ENCODE results near the gene TMEM60. TPM values are rescaled to one million over a fixed set of nuclear protein-coding genes. Genes with fewer than 3 reads are reported as not detected.
"Not testable (repeated sequence)": the region's sequence is repeated elsewhere in the genome, so short reads cannot be mapped to it uniquely, and the experiment has no call there.

Gene TMEM60
- total RNA-seq, 3 donors from 2014 or later (not counting 1 experiment from before 2014, with no cell fraction given), result 3.4 to 5.2 (median 3.9) TPM

DNA sequence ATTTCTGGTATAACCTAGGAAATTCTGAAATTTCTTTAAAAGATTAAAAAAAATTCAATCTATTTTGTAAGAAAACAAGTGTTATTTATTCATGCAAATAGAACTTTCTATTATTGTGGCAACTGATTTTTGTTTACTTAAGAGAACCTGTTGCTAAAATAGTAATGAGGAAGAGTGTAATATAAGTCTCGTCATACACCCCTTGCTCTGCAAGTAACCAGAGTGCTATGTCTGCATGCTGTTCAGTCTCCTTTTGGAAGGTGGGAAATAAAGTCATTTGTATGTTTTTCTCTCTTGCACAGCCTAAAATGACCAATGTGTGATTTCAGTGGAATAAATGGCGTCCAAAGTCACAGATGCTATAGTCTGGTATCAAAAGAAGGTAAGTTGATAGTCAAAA lies 41.7 kb upstream of the TMEM60 start:
- Mint-ChIP-seq H3K36me3 (no peaks in the 10 kb centered on the region), H3K27ac (no peak overlapping the region), H3K4me3 (no peak overlapping the region), H3K27me3 (ENCODE audit: low read depth in 2 of 2) (no peaks in the 10 kb centered on the region), H3K4me1 (peaks cover 9 to 13% of the 10 kb centered on the region in 2 donors), H3K9me3 (peaks cover 0 to 2% of the 10 kb centered on the region in 2 donors)
- Histone ChIP-seq H3K27ac (ENCODE audit: low read length) (no peak overlapping the region), H3K27me3 (ENCODE audit: control insufficient read depth, insufficient read depth, low read length) (no peaks in the 10 kb centered on the region), H3K4me3 (ENCODE audit: low read length) (no peak overlapping the region), H3K9me3 (ENCODE audit: control insufficient read depth, insufficient read depth, low read length) (no peaks in the 10 kb centered on the region), H3K36me3 (ENCODE audit: control insufficient read depth, insufficient read depth, low read length) (no peaks in the 10 kb centered on the region), H3K4me1 (ENCODE audit: control insufficient read depth, insufficient read depth, low read length) (no peaks in the 10 kb centered on the region)
- TF ChIP-seq, protein P1, sequence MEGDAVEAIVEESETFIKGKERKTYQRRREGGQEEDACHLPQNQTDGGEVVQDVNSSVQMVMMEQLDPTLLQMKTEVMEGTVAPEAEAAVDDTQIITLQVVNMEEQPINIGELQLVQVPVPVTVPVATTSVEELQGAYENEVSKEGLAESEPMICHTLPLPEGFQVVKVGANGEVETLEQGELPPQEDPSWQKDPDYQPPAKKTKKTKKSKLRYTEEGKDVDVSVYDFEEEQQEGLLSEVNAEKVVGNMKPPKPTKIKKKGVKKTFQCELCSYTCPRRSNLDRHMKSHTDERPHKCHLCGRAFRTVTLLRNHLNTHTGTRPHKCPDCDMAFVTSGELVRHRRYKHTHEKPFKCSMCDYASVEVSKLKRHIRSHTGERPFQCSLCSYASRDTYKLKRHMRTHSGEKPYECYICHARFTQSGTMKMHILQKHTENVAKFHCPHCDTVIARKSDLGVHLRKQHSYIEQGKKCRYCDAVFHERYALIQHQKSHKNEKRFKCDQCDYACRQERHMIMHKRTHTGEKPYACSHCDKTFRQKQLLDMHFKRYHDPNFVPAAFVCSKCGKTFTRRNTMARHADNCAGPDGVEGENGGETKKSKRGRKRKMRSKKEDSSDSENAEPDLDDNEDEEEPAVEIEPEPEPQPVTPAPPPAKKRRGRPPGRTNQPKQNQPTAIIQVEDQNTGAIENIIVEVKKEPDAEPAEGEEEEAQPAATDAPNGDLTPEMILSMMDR (IDR thresholded peaks at IDR 0.05), result no peak
- intact Hi-C loops (cut with micrococcal nuclease), result no loop called here
- DNase-seq (no peak), ATAC-seq (no peak)
- WGBS (ENCODE audit: insufficient coverage), result 90% methylated on average over 2 of the region's 2 CpGs

DNA sequence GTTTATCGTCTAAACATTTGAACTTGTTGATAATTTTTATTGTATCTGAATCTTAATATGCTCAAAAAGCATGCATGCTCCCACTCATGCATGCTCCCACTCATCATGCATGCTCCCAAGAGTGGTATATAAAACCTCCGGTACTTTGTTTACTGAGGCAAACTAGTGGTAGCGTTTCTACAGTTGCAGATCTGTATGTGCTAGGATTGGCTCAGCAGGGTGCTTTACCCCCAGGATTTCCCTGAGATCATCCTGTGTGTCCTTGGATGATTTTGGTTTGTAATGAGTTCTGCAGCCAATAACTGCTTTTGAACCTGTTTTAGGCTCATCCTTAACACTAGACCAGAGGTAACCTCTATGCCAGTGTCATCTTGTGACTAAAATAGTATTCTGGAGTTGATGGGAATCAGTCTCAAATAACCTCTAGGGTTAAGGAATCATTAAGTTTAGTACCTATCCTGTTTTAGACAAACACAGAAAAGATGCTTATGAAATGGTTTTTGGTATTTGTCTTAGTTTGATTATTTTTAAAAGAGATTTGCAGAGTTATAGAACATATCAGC lies 40.8 kb upstream of the TMEM60 start:
- peaks cover 18 to 22% of the 10 kb centered on the region in 2 donors for H3K4me1 Mint-ChIP-seq
- H3K27me3 Mint-ChIP-seq (ENCODE audit: low read depth in 2 of 2), result no peaks in the 10 kb centered on the region
- H3K27ac Mint-ChIP-seq, result no peak overlapping the region
- no peak overlapping the region for H3K4me3 Mint-ChIP-seq
- Histone ChIP-seq H3K4me3 (ENCODE audit: low read length) (no peak overlapping the region), H3K4me1 (ENCODE audit: control insufficient read depth, insufficient read depth, low read length) (peaks cover 2% of the 10 kb centered on the region), H3K9me3 (ENCODE audit: control insufficient read depth, insufficient read depth, low read length) (no peaks in the 10 kb centered on the region), H3K27me3 (ENCODE audit: control insufficient read depth, insufficient read depth, low read length) (no peaks in the 10 kb centered on the region), H3K36me3 (ENCODE audit: control insufficient read depth, insufficient read depth, low read length) (no peaks in the 10 kb centered on the region), H3K27ac (ENCODE audit: low read length) (no peak overlapping the region)
- TF ChIP-seq, protein P1 (IDR thresholded peaks at IDR 0.05), result no peak
- peaks cover 0 to 2% of the 10 kb centered on the region in 2 donors for H3K9me3 Mint-ChIP-seq
- DNase-seq (no peak), ATAC-seq (no peak)
- 94% methylated on average over 3 of the region's 3 CpGs for WGBS (ENCODE audit: insufficient coverage)
- intact Hi-C loops (cut with micrococcal nuclease), result no loop called here
- no peaks in the 10 kb centered on the region for H3K36me3 Mint-ChIP-seq

DNA sequence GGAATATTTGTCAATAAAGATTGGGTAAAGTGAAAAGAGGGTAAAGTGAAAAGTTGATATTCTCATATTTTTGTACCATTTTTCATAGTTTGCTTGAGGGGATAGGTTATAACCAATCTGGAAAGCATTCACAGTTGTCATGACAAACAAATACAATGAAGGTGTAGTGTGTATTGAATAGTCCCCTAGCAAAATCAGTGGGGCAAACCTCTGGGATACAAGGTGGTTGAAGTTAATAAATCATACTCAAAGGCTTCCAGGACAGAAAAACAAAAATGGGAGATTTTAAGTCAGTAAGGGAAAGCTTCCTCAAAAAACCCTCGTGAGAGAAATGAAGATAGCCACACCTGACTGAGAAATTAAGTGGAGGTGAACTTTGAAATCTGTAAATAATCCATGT lies 39.7 kb upstream of the TMEM60 start:
- ATAC-seq, result no peak
- Histone ChIP-seq H3K9me3 (ENCODE audit: control insufficient read depth, insufficient read depth, low read length) (no peaks in the 10 kb centered on the region), H3K27ac (ENCODE audit: low read length) (no peak overlapping the region), H3K27me3 (ENCODE audit: control insufficient read depth, insufficient read depth, low read length) (no peaks in the 10 kb centered on the region), H3K4me1 (ENCODE audit: control insufficient read depth, insufficient read depth, low read length) (peaks cover 3% of the 10 kb centered on the region), H3K4me3 (ENCODE audit: low read length) (no peak overlapping the region), H3K36me3 (ENCODE audit: control insufficient read depth, insufficient read depth, low read length) (no peaks in the 10 kb centered on the region)
- TF ChIP-seq, protein P1 (IDR thresholded peaks at IDR 0.05), result no peak
- Mint-ChIP-seq H3K4me1 (peaks cover 24 to 25% of the 10 kb centered on the region in 2 donors), H3K27ac (no peak overlapping the region), H3K4me3 (no peak overlapping the region), H3K27me3 (ENCODE audit: low read depth in 2 of 2) (no peaks in the 10 kb centered on the region), H3K36me3 (no peaks in the 10 kb centered on the region), H3K9me3 (peaks cover 0 to 2% of the 10 kb centered on the region in 2 donors)
- 71% methylated on average over 1 of the region's 1 CpG for WGBS (ENCODE audit: insufficient coverage)
- DNase-seq, result no peak
- intact Hi-C loops (cut with micrococcal nuclease), result no loop called here

DNA sequence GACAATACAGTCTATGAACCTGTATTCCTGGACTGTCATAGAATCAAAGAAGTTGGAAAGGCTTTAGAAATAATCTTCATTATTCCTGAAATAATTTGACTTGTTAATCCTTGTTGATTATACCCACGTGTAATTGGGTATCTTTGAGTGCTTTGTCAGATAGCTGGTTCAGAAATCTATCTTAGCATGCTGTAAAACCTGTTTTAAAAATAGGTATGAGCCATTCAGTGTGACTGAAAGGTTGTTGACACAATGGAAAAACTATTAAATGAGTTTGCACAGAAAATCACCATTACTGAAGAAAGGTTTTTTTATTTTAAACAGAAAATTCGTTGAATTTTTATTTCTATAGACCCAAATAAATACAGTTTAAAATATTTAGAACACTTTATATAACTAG lies 39.0 kb upstream of the TMEM60 start:
- Histone ChIP-seq H3K36me3 (ENCODE audit: control insufficient read depth, insufficient read depth, low read length) (no peaks in the 10 kb centered on the region), H3K9me3 (ENCODE audit: control insufficient read depth, insufficient read depth, low read length) (no peaks in the 10 kb centered on the region), H3K27ac (ENCODE audit: low read length) (no peak overlapping the region), H3K4me1 (ENCODE audit: control insufficient read depth, insufficient read depth, low read length) (peaks cover 3% of the 10 kb centered on the region), H3K4me3 (ENCODE audit: low read length) (no peak overlapping the region), H3K27me3 (ENCODE audit: control insufficient read depth, insufficient read depth, low read length) (no peaks in the 10 kb centered on the region)
- Mint-ChIP-seq H3K4me3 (no peak overlapping the region), H3K36me3 (no peaks in the 10 kb centered on the region), H3K9me3 (peaks cover 0 to 2% of the 10 kb centered on the region in 2 donors), H3K27me3 (ENCODE audit: low read depth in 2 of 2) (no peaks in the 10 kb centered on the region), H3K4me1 (peaks cover 25 to 26% of the 10 kb centered on the region in 2 donors), H3K27ac (no peak overlapping the region)
- intact Hi-C loops (cut with micrococcal nuclease), result no loop called here
- TF ChIP-seq, protein P1 (IDR thresholded peaks at IDR 0.05), result no peak
- ATAC-seq (no peak), DNase-seq (no peak)
- whole genome bisulfite sequencing (ENCODE audit: insufficient coverage), result 78% methylated on average over 1 of the region's 2 CpGs

DNA sequence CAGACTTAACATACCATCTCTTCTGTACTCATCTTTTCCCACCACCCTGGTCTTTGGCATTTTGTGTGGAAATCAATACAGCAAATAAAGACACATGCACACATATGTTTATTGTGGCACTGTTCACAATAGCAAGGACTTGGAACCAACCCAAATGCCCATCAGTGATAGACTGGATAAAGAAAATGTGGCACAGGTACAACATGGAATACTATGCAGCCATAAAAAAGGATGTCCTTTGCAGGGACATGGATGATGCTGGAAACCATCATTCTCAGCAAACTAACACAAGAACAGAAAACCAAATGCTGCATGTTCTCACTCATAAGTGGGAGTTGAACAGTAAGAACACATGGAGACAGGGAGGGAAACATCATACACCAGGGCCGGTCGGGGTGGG lies 38.2 kb upstream of the TMEM60 start:
- DNase-seq; H3K27ac ChIP-seq (ENCODE audit: low read length); H3K36me3 ChIP-seq (ENCODE audit: control insufficient read depth, insufficient read depth, low read length); H3K4me3 Mint-ChIP-seq; H3K36me3 Mint-ChIP-seq; H3K4me1 ChIP-seq (ENCODE audit: control insufficient read depth, insufficient read depth, low read length); H3K27me3 ChIP-seq (ENCODE audit: control insufficient read depth, insufficient read depth, low read length); H3K27ac Mint-ChIP-seq; H3K27me3 Mint-ChIP-seq (ENCODE audit: low read depth in 2 of 2); ATAC-seq; H3K9me3 ChIP-seq (ENCODE audit: control insufficient read depth, insufficient read depth, low read length); H3K4me3 ChIP-seq (ENCODE audit: low read length); intact Hi-C loops (cut with micrococcal nuclease); H3K9me3 Mint-ChIP-seq: not testable (repeated sequence)
- H3K4me1 Mint-ChIP-seq, result peaks cover 26% of the 10 kb centered on the region in 2 donors
- WGBS (ENCODE audit: insufficient coverage), result 100% methylated on average over 2 of the region's 2 CpGs

Data from natural killer cell (primary cell).